GM18867 (cell line): ENCODE data around the gene TAX1BP3.

Experiments
- ATAC-seq: cut with Tn5 transposase; IDR thresholded peaks from one replicate; pipeline ENCODE4 v1.9.1; 2021; ENCODE audit warnings: mild to moderate bottlenecking, moderate library complexity; ENCODE audit not compliant: unreplicated experiment

The TAX1BP3 gene

GRCh38 chr17:3688852-3689261 is 20.5 kb upstream of the TAX1BP3 start:
- no peak for ATAC-seq

- ATAC-seq, result no peak
Observed at GRCh38 chr17:3688027-3688553, 19.7 kb upstream of the TAX1BP3 start.

GRCh38 chr17:3685174-3685573 is 16.8 kb upstream of the TAX1BP3 start:
- ATAC-seq, result no peak

GRCh38 chr17:3683054-3683511 is 14.7 kb upstream of the TAX1BP3 start:
- ATAC-seq, result peak; percentile 59

GRCh38 chr17:3682033-3682432 is 13.7 kb upstream of the TAX1BP3 start:
- ATAC-seq, result no peak

DNA sequence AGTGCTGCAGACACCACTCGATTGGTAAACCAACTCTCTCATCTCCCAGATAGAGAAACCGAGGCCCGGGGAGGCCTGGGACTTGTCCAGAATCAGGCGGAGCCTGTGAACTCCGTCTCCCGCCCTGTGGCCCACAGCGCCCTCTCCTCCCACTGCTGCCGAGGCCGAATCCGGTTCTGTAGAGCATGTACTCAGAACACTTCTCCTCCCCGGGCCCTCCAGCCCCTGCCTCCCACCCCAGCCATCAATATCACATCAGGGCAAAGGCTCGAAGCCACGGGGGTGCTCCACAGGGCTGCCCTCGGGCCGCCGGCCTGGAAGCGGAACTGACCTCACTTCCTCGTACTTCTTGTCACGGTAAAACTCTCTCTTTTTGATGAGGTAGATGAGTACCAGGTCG is 13.2 kb upstream of the TAX1BP3 start:
- ATAC-seq, result no peak

- ATAC-seq, result no peak
Observed at GRCh38 chr17:3681057-3681456, 12.7 kb upstream of the TAX1BP3 start.

DNA sequence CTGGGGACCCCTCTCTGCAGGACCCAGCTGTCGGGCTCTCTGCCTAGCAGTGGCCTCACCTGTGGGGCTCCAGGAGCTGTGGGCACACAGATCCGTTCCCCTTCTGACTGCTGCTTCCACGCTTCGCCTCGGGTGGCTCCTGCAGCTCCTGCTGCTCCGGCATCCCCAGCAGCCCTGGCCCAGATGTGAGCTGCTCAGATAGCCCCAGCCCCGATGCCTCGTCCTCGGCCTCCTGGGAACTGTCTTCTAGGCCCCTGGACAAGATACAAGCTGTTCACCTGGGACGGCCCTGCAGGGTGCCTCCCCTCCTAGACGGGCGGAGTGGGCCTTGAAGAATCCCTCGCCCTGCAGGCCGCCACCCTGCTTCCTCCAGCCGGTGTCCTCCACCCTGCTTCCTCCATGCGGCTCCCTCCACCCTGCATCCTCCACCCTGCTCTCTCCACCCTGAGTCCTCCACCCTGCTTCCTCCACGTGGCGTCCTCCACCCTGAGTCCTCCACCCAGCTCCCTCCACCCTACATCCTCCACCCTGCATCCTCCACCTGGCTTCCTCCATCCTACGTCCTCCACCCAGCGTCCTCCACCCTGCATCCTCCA is 11.3 kb upstream of the TAX1BP3 start:
- no peak for ATAC-seq

DNA sequence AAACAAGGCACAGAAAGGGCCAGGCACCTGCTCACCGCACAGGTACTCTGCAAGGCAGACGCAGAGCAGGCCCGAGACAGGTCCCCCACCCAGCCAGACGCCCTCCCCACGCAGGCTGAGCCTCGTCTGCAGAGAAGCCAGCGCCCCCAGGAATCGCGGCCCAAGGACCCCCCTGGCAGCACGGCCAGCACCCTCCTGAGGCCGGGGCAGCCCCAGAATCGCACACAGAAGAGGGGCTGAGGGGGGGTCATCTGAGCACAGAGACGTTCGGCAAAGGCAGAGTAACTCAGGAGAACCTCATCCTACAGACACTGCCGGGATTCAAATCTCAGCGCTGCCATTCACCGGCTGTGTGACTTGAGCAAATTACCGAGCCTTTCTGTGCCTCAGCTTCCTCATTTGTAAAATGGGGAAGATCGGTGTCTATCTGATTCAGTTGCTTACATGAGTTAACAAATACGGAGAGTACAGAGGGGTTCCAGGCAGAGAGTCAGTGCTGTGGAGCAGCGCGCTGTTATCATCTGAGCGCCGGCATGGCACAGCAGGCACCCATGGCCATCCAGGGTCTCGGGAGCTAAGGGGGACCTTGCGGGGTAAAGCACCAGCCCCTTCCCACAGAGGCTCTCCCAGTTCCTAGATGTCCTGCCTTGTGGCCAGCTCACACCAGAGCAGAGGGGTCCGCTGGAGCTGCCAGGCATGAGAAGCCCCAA is 10.6 kb upstream of the TAX1BP3 start:
- no peak for ATAC-seq

DNA sequence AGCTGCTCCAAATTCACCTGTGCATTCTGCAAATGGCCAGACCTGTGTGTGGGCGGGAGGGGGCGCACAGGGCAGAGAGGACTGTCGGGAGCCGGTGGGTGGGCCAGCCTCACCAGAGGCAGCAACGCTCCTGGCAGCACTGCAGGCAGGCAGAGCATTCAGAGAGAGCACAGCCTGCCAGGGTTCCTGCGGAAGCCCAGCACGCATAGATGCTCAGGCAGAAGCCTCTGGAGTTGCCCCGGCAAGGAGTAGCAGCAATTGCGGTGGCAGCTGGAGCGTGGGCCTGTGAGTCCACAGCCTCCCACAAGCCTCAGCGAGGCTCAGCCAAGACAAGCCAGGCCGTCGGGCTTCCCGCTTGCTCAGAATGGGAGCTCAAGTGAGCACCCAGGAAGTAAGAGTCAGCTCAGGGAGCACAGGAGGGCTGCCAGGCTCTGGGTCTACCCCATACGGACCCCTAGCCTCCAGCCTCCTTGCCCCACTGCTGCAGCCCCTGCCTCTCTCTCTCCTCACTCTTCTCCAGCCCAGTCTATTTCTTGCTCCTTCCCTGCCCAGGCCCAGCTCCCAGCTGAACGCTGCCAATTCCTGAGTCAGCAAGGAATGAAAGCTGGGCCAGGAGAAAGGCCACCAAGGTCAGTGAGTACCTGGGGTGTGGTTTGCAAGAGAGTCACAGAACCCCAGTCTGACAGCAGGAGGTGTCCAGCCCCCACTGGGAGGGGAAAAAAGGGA is 9.9 kb upstream of the TAX1BP3 start:
- no peak for ATAC-seq

DNA sequence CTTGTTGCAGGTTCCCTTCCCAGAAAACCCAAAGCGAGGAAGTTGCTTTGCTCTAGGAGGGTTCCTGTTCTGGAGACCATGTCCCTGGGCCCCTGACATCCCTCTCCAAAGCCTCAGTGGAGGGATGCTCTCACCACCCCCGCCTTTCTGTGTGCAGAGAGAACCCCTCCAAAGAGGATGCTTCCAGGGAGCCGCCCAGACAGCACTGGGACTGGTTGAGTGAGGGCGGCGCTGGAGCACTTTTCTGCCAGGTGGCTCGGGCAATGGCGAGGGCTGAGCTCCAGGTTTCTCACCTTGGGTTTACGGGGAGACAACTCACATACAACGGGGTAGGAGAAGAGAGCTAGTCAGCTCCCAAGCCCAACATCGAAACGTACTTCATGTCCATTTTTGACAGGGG is 7.5 kb upstream of the TAX1BP3 start:
- no peak for ATAC-seq

DNA sequence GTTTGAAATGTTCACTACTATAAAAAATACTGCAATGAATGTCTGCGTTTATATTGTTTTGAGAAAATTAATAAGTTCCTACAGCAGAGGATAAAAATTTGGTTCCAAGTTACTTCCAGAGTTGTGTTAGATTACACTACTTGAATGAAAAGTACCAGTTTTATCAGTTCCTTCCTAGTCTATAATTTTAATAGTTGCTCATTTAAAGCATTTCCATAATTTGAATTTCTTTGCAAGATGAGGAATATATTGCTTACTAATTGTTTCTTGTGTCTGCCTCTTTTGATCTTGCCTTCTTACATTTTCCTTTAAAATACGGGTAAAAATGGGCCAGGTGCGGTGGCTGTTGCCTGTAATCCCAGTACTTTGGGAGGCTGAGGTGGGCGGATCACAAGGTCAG is 4.2 kb upstream of the TAX1BP3 start:
- no peak for ATAC-seq

- ATAC-seq, result no peak
Observed at GRCh38 chr17:3669548-3669947, 1.2 kb upstream of the TAX1BP3 start.

GRCh38 chr17:3669085-3669347 is 638 bp upstream of the TAX1BP3 start:
- ATAC-seq, result no peak

DNA sequence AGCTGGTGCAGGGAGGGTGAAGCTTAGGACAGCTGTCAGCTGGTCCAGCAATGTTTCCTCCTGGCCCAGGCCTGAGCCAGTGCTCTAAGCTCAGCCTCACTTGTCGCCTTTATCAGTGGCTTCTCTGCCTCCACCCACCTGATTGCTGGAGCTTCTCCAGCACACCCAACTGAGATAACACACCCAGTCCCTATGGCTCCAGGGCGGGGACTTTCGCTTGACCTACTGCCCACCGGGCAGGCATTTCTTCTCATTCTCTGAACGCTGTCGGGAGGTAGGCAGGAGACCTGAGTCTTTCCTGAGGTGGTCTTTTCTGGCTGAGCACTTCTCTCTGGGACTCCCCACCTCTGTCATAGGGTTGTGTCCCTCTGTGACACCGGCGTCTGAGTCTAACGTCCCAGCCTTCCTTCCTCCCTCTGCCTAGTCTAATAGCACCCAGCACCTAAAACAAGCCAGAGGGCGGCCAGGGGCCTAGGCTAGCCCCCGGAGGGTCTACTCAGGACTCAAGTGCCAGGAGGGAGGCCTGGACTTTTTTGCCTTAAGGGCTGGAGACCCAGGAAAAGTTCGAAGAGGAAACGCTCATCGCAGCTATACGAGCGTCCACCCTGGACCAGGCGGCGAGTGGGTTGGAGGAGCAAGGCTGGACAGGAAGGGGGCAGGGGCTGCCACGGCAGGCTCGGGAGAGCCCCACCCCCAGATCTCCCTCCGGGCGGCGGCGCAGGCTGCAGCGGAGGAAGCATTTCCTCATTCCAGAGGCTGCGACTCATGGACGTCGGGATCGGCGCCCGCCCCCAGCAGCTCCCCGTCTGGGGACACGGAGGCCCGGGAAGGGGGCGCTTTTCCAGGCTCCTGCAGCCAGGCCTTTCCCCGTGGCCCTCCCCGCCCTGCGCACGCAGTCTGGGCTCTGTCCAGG is 756 bp downstream of the TAX1BP3 start:
- ATAC-seq, result peak; percentile 1

GRCh38 chr17:3666516-3666915 is 1.9 kb downstream of the TAX1BP3 start:
- no peak for ATAC-seq

DNA sequence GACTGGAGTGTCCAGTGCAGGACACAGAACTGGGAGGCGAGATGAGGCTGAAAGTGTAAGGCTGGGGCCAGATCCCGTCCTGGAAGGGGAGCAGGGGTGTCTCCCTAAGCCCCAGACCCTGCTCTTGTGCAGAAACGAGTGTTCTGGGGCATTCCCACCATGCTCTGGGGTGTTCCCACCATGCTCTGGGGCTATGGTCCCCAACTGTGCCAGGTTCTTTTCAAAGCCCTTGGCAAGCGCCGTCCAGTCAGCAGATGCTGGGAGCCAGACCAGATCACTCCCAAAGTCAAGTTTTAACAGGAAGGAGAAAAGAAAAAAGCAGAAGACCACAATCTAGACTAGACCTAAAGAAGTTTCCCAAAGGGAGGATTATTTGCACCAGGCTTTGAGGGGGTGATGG is 2.5 kb downstream of the TAX1BP3 start:
- ATAC-seq, result no peak

- ATAC-seq, result no peak
Observed at GRCh38 chr17:3663102-3664011, 5.0 kb downstream of the TAX1BP3 start.

- ATAC-seq, result no peak
Observed at GRCh38 chr17:3660311-3660891, 8.0 kb downstream of the TAX1BP3 start.
